CD4-positive, CD25-positive, alpha-beta regulatory T cell (primary cell): ENCODE data around the gene RPL15. TPM values are rescaled to one million over a fixed set of nuclear protein-coding genes. Genes with fewer than 3 reads are reported as not detected.

Source experiments
- ATAC-seq, 2 donors: fragments of 150-1000 bp; cut with Tn5 transposase; one replicate each; pipeline ENCODE4 v1.10.0; 2021; ENCODE audit warnings: low read depth in 2 of 2, moderate number of reproducible peaks in 2 of 2, moderate library complexity in 1 of 2
- DNase-seq, 3 donors: peaks; one replicate each; pipeline versions ENCODE4 v3.0.0 to v3.0.0-alpha.2; 2012 to 2022; ENCODE audit warnings: mixed read lengths in 1 of 3
- H3K27ac ChIP-seq: one replicate; pipeline ENCODE4 v1.7.0; 2013; ENCODE audit warnings: mild to moderate bottlenecking, low read length; ENCODE audit not compliant: insufficient read depth, poor library complexity, severe bottlenecking
- H3K27me3 ChIP-seq: one replicate; pipeline ENCODE4 v1.7.0; 2013; ENCODE audit warnings: low read length; ENCODE audit not compliant: control insufficient read depth, insufficient read depth
- H3K36me3 ChIP-seq: one replicate; pipeline ENCODE4 v1.7.0; 2013; ENCODE audit warnings: mild to moderate bottlenecking, low read length, moderate library complexity; ENCODE audit not compliant: control insufficient read depth, insufficient read depth
- H3K4me1 ChIP-seq: 2 replicates; pipeline ENCODE4 v1.7.0; 2013; ENCODE audit warnings: mild to moderate bottlenecking, low read length; ENCODE audit not compliant: insufficient read depth, control insufficient read depth, poor library complexity, severe bottlenecking
- H3K4me3 ChIP-seq: one replicate; pipeline ENCODE4 v1.7.0; 2013; ENCODE audit warnings: low read depth, mild to moderate bottlenecking, low read length, moderate library complexity
- H3K9me3 ChIP-seq, 2 experiments: 1 replicate in 1 of 2; 2 replicates in 1 of 2; pipeline ENCODE4 v1.7.0; 2013; ENCODE audit warnings: low read length in 2 of 2, mild to moderate bottlenecking in 1 of 2, moderate library complexity in 1 of 2; ENCODE audit not compliant: control insufficient read depth in 2 of 2
- H3K27ac Mint-ChIP-seq, 3 donors: one replicate each; pipeline ENCODE4 v1.8.0; 2020 to 2022; ENCODE audit warnings: mild to moderate bottlenecking in 3 of 3, mixed read lengths in 3 of 3, moderate library complexity in 2 of 3
- H3K27me3 Mint-ChIP-seq: one replicate; pipeline ENCODE4 v1.8.0; 2022; ENCODE audit warnings: mild to moderate bottlenecking, mixed read lengths
- H3K36me3 Mint-ChIP-seq: one replicate; pipeline ENCODE4 v1.8.0; 2020; ENCODE audit warnings: mixed read lengths
- H3K4me1 Mint-ChIP-seq, 4 donors: one replicate each; pipeline ENCODE4 v1.8.0; 2020 to 2022; ENCODE audit warnings: mixed read lengths in 4 of 4, mild to moderate bottlenecking in 1 of 4
- H3K4me3 Mint-ChIP-seq, 4 donors: one replicate each; pipeline ENCODE4 v1.8.0; 2020 to 2022; ENCODE audit warnings: mild to moderate bottlenecking in 4 of 4, mixed read lengths in 4 of 4, moderate library complexity in 3 of 4
- H3K9me3 Mint-ChIP-seq, 7 donors: one replicate each; pipeline ENCODE4 v1.8.0; 2020 to 2022; ENCODE audit warnings: mixed read lengths in 7 of 7, mild to moderate bottlenecking in 3 of 7, moderate library complexity in 2 of 7
- polyA plus RNA-seq, 4 donors: library from polyadenylated mRNA; unstranded; fragments of 300-500 nt; fragmentation: Illumina TruSeq; gene quantifications; one replicate each; pipeline ENCODE4 v1.2.3, GENCODE V29; 2021
- total RNA-seq: library from RNA; stranded (reverse); gene quantifications from one replicate; pipeline ENCODE4 v1.2.3, GENCODE V29; 2022

The RPL15 gene
- total and polyA plus RNA-seq, 5 donors from 2014 or later: 1,532 to 5,496 (median 4,030) TPM

DNA sequence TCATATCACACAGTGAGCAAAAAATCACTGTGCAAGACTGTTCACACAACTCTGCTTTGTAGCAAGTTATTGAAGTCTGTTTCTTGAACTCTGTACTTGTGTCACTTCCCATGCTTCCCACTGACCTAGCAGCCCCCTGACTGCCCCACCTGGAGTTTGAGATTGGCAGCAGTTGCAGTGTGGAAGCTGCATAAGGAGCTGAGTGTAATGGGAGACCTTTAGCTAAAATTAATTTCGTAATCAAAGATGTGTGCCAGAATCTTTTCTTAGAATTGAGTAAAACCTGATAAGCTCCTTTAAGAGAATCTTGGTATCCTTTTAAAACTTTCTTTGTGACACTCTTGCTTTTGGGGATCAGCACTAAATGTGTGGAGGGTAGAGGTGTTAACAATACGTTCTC, 43.0 kb upstream of the RPL15 start:
- H3K36me3 ChIP-seq: no peaks in the 10 kb centered on the region
- H3K4me1 Mint-ChIP-seq: peaks cover 15 to 43% (median 25%) of the 10 kb centered on the region in 4 donors
- no peaks in the 10 kb centered on the region for H3K27me3 ChIP-seq
- H3K9me3 ChIP-seq: no peaks in the 10 kb centered on the region
- H3K4me3 ChIP-seq: no peak overlapping the region
- H3K27ac ChIP-seq: no peak overlapping the region
- no peak overlapping the region for H3K4me3 Mint-ChIP-seq
- H3K4me1 ChIP-seq: no peaks in the 10 kb centered on the region
- DNase-seq (no peak), ATAC-seq (no peak)
- H3K9me3 Mint-ChIP-seq: no peaks in the 10 kb centered on the region
- H3K27ac Mint-ChIP-seq: no peak overlapping the region
- no peaks in the 10 kb centered on the region for H3K36me3 Mint-ChIP-seq
- H3K27me3 Mint-ChIP-seq: no peaks in the 10 kb centered on the region

DNA sequence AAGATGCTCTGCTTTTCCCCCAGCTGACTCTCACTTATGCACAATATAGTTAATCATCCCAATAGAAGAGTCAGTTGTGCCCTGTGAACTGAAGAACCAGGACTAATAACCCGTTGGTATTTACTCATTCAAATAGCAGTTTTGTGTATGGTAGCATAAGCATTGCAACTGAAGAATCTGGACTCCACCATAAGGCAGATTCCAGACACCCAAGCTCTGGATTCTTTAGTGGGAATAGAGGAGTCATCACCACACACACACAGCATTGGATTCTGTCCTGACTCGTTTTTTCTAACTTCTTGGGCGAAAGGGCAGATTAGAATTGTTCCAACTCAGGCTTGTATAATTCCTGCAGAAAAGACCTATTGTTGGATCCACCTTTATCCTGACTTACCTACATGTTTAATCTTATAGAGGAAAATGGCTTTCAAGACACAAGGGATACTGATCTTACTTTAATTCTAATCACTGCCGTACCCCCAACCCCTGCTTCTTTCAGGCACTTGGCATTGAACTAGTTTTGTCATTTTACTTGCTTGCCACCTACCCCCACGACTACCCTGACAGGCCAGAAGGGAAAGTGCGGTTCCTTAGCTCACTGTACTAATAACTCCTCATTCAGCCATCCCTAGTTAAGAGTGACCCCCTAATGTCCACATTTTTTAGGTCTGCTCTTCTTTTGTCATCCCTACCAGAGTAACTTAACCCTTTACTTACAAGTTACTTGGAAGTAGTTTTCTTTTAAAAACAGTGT, 42.4 kb upstream of the RPL15 start:
- ATAC-seq (no peak), DNase-seq (no peak)
- no peak overlapping the region for H3K4me3 Mint-ChIP-seq
- no peaks in the 10 kb centered on the region for H3K9me3 Mint-ChIP-seq
- no peaks in the 10 kb centered on the region for H3K27me3 Mint-ChIP-seq
- no peaks in the 10 kb centered on the region for H3K36me3 Mint-ChIP-seq
- no peaks in the 10 kb centered on the region for H3K27me3 ChIP-seq
- H3K27ac Mint-ChIP-seq: peak overlapping the region in 1 of 3 donors; percentile 12
- H3K27ac ChIP-seq: no peak overlapping the region
- H3K9me3 ChIP-seq: no peaks in the 10 kb centered on the region
- peaks cover 21 to 47% (median 29%) of the 10 kb centered on the region in 4 donors for H3K4me1 Mint-ChIP-seq
- H3K4me1 ChIP-seq: no peaks in the 10 kb centered on the region
- H3K36me3 ChIP-seq: no peaks in the 10 kb centered on the region
- no peak overlapping the region for H3K4me3 ChIP-seq

- Mint-ChIP-seq H3K27ac (peak overlapping the region in 1 of 3 donors; percentile 12), H3K4me3 (no peak overlapping the region), H3K27me3 (no peaks in the 10 kb centered on the region), H3K9me3 (no peaks in the 10 kb centered on the region), H3K4me1 (peaks cover 23 to 50% (median 28%) of the 10 kb centered on the region in 4 donors), H3K36me3 (no peaks in the 10 kb centered on the region)
- no peaks in the 10 kb centered on the region for H3K36me3 ChIP-seq
- no peaks in the 10 kb centered on the region for H3K27me3 ChIP-seq
- no peaks in the 10 kb centered on the region for H3K9me3 ChIP-seq
- DNase-seq (no peak), ATAC-seq (no peak)
- H3K4me1 ChIP-seq: no peaks in the 10 kb centered on the region
- no peak overlapping the region for H3K4me3 ChIP-seq
- H3K27ac ChIP-seq: no peak overlapping the region
These were observed 41.7 kb upstream of the RPL15 start for GRCh38 chr3:23875113-23875725.

GRCh38 chr3:23876923-23877322, 40.0 kb upstream of the RPL15 start:
- no peaks in the 10 kb centered on the region for H3K9me3 ChIP-seq
- no peaks in the 10 kb centered on the region for H3K36me3 ChIP-seq
- no peaks in the 10 kb centered on the region for H3K4me1 ChIP-seq
- H3K27me3 ChIP-seq: no peaks in the 10 kb centered on the region
- Mint-ChIP-seq H3K4me1 (peaks cover 23 to 63% (median 35%) of the 10 kb centered on the region in 4 donors), H3K27ac (peak overlapping the region in 1 of 3 donors; percentile 12), H3K4me3 (no peak overlapping the region), H3K9me3 (no peaks in the 10 kb centered on the region), H3K36me3 (peaks cover 8% of the 10 kb centered on the region), H3K27me3 (no peaks in the 10 kb centered on the region)
- no peak overlapping the region for H3K27ac ChIP-seq
- H3K4me3 ChIP-seq: no peak overlapping the region
- ATAC-seq (no peak), DNase-seq (no peak)

- Histone ChIP-seq H3K4me1 (no peaks in the 10 kb centered on the region), H3K36me3 (no peaks in the 10 kb centered on the region), H3K27me3 (no peaks in the 10 kb centered on the region), H3K4me3 (no peak overlapping the region), H3K9me3 (no peaks in the 10 kb centered on the region), H3K27ac (no peak overlapping the region)
- ATAC-seq (no peak), DNase-seq (no peak)
- H3K27me3 Mint-ChIP-seq: no peaks in the 10 kb centered on the region
- H3K4me1 Mint-ChIP-seq: peaks cover 23 to 65% (median 35%) of the 10 kb centered on the region in 4 donors
- H3K9me3 Mint-ChIP-seq: no peaks in the 10 kb centered on the region
- peaks cover 8% of the 10 kb centered on the region for H3K36me3 Mint-ChIP-seq
- H3K4me3 Mint-ChIP-seq: no peak overlapping the region
- H3K27ac Mint-ChIP-seq: peak overlapping the region in 2 of 3 donors; percentile 12 to 33
These were observed 39.5 kb upstream of the RPL15 start for GRCh38 chr3:23877329-23877980.

GRCh38 chr3:23879485-23879884, 37.4 kb upstream of the RPL15 start:
- H3K4me3 ChIP-seq: no peak overlapping the region
- H3K4me1 ChIP-seq: no peaks in the 10 kb centered on the region
- ATAC-seq (no peak), DNase-seq (no peak)
- no peaks in the 10 kb centered on the region for H3K9me3 Mint-ChIP-seq
- no peak overlapping the region for H3K27ac ChIP-seq
- peaks cover 23 to 66% (median 28%) of the 10 kb centered on the region in 4 donors for H3K4me1 Mint-ChIP-seq
- H3K27me3 Mint-ChIP-seq: no peaks in the 10 kb centered on the region
- no peaks in the 10 kb centered on the region for H3K9me3 ChIP-seq
- no peaks in the 10 kb centered on the region for H3K36me3 ChIP-seq
- peak overlapping the region in 1 of 3 donors; percentile 63 for H3K27ac Mint-ChIP-seq
- peaks cover 8% of the 10 kb centered on the region for H3K36me3 Mint-ChIP-seq
- H3K4me3 Mint-ChIP-seq: no peak overlapping the region
- H3K27me3 ChIP-seq: no peaks in the 10 kb centered on the region

GRCh38 chr3:23880703-23881339, 36.1 kb upstream of the RPL15 start:
- Mint-ChIP-seq H3K27ac (peak overlapping the region in 2 of 3 donors; percentile 2 to 81), H3K4me1 (peaks cover 22 to 54% (median 23%) of the 10 kb centered on the region in 4 donors), H3K27me3 (no peaks in the 10 kb centered on the region), H3K36me3 (peaks cover 8% of the 10 kb centered on the region), H3K4me3 (no peak overlapping the region), H3K9me3 (no peaks in the 10 kb centered on the region)
- DNase-seq: peak in 1 of 3 donors; percentile 2
- Histone ChIP-seq H3K4me1 (no peaks in the 10 kb centered on the region), H3K27ac (no peak overlapping the region), H3K27me3 (no peaks in the 10 kb centered on the region), H3K9me3 (no peaks in the 10 kb centered on the region), H3K4me3 (no peak overlapping the region), H3K36me3 (no peaks in the 10 kb centered on the region)
- ATAC-seq: no peak
